HG03103 (cell line): ENCODE results near the gene PTPN6.

Experiments used
- ATAC-seq: cut with Tn5 transposase; IDR thresholded peaks from one replicate; pipeline ENCODE4 v1.9.1; 2021; ENCODE audit warnings: low read depth; ENCODE audit not compliant: unreplicated experiment

Gene PTPN6

DNA sequence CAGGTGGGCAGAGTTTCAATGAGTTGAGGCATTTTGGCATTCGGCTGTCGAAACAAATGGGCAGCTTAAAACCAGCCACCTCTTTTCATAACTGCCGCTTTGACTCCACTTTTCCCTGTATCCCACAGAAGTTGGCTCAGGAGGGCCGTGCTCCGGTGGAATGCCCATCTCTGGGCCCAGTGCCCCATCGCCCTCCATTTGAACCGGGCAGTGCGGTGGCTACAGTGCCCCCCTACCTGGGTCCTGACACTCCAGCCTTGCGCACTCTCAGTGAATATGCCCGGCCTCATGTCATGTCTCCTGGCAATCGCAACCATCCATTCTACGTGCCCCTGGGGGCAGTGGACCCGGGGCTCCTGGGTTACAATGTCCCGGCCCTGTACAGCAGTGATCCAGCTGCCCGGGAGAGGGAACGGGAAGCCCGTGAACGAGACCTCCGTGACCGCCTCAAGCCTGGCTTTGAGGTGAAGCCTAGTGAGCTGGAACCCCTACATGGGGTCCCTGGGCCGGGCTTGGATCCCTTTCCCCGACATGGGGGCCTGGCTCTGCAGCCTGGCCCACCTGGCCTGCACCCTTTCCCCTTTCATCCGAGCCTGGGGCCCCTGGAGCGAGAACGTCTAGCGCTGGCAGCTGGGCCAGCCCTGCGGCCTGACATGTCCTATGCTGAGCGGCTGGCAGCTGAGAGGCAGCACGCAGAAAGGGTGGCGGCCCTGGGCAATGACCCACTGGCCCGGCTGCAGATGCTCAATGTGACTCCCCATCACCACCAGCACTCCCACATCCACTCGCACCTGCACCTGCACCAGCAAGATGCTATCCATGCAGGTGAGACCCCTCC is 12.6 kb upstream of the PTPN6 start:
- no peak for ATAC-seq

DNA sequence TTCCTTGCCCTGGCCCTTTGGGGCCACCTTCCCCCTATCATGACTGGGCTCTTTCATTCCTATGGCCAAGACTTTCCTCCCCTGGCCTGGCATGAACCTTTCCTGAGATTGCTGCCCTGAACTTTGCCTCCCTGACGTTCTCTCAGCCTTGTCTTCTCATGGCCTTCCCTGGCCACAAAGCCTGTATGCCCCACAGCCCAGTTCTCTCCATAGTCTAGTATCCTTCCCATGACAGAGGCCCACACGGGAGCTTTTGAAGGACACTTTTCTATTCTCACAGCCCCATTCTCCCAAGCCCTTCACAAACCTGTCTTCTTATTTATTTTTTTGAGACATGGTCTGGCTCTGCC is 12.0 kb upstream of the PTPN6 start:
- ATAC-seq: no peak

DNA sequence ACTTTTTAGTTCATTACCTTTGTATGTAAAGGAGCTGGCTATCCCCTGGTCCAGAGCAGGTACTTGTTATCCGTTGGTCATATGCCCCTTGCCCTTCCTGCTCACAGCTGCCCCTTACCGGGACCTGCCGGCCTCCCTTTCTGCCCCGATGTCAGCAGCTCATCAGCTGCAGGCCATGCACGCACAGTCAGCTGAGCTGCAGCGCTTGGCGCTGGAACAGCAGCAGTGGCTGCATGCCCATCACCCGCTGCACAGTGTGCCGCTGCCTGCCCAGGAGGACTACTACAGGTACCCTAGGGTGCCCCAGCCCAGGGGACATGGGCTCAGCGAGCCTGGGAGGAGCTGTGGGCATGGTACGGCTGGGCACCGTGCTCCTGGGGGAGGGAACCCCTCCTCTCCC is 9.9 kb upstream of the PTPN6 start:
- ATAC-seq: no peak

DNA sequence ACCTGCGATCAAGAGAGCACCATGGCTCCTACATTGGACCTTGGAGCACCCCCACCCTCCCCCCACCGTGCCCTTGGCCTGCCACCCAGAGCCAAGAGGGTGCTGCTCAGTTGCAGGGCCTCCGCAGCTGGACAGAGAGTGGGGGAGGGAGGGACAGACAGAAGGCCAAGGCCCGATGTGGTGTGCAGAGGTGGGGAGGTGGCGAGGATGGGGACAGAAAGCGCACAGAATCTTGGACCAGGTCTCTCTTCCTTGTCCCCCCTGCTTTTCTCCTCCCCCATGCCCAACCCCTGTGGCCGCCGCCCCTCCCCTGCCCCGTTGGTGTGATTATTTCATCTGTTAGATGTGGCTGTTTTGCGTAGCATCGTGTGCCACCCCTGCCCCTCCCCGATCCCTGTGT is 9.4 kb upstream of the PTPN6 start:
- no peak for ATAC-seq

DNA sequence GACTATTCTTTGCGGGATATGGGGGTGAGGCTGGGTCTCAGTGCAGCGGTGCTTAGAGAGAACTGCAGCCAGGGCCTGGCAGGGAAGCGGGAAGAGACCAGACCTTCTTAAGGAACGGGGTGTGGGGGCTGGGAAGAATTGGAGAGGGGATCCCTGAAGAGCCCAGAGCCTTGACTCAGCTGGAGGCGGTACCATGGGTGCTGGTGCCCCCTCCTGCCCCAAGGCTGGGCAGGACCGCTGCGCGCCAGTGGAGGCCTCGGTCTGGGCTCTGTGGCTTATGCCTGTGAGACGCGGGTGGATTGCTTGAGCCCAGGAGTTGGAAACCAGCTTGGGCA is 8.9 kb upstream of the PTPN6 start:
- no peak for ATAC-seq

DNA sequence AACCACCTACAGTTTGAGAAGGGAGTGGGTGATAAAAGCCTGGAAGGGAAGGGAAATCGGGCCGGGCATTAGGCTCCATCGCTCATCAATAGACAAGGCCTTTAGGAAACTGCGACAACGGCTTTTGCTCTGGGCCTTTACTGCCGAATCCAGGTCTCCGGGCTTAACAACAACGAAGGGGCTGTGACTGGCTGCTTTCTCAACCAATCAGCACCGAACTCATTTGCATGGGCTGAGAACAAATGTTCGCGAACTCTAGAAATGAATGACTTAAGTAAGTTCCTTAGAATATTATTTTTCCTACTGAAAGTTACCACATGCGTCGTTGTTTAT is 7.8 kb upstream of the PTPN6 start:
- ATAC-seq: no peak

DNA sequence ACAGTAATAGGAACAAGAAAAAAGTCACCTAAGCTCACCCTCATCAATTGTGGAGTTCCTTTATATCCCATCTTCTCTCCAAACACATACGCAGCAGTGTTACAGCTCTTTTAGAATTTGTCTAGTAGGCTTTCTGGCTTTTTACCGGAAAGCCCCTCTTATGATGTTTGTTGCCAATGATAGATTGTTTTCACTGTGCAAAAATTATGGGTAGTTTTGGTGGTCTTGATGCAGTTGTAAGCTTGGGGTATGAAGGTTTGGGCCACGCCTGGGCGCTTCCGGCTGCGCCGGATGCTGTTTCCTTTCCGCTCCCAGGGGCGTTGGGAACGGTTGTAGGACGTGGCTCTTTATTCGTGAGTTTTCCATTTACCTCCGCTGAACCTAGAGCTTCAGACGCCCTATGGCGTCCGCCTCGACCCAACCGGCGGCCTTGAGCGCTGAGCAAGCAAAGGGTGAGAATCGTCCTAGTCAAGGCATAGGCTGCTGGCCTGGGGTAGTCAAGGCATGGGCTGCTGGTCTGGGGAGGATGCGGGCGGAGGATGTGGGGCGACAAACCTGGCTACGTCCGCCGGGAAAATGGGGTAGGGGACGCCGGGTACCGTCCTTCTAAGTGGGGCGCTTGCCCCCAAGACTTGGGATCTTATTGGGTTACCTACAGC is 7.3 kb upstream of the PTPN6 start, which contains the start of the genes C12orf57 and RNU7-1:
TSS of gene C12orf57 (plus strand) at position 301 of the 659 bp plus-strand sequence. CDS start at position 401, 100 bp downstream.
TSS of gene RNU7-1 (plus strand) at position 95 of the 659 bp plus-strand sequence.
- ATAC-seq: no peak

DNA sequence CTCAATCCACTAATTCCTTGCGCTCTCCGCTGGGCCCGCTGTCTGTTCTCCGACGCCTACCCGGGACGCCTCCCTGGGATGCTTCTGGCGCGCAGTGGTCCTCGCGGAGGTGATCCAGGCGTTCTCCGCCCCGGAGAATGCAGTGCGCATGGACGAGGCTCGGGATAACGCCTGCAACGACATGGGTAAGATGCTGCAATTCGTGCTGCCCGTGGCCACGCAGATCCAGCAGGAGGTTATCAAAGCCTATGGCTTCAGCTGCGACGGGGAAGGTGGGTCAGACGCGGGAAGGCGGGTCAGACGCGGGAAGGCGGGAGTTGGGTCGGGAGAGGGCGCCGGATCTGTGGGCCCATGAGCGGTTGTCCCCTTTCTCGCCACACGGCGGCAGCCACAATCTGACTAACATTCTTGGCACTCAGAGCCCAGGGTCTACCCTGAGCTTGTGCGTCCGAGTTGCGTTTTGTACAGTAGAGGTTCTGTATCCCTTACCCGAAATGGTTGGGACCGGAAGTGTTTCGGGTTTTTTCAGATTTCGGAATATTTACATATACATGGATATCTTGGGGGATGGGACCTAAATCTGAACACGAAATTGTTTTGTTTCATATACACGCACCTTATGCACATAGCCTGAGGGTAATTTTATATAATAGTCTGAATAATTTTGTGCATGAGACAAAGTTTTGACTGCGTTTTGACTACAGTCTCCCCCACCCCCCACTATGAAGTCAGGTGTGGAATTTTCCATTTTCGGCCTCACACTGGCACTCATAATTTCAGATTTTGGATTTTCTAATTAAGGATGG is 6.6 kb upstream of the PTPN6 start:
- peak; percentile 43 for ATAC-seq

DNA sequence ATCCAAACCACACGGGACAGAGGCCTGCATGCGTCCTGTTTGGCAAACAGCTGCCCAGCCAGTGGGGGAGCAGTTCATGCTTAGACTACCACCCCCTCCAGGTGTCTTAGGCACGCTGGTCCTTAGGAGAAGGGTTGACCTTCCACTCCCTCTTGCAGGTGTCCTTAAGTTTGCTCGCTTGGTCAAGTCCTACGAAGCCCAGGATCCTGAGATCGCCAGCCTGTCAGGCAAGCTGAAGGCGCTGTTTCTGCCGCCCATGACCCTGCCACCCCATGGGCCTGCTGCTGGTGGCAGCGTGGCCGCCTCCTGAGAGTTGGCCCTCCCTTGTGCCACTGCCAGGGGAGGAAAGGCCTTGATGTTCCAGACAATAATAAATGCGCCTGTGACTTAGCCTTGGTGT is 5.5 kb upstream of the PTPN6 start:
- no peak for ATAC-seq

DNA sequence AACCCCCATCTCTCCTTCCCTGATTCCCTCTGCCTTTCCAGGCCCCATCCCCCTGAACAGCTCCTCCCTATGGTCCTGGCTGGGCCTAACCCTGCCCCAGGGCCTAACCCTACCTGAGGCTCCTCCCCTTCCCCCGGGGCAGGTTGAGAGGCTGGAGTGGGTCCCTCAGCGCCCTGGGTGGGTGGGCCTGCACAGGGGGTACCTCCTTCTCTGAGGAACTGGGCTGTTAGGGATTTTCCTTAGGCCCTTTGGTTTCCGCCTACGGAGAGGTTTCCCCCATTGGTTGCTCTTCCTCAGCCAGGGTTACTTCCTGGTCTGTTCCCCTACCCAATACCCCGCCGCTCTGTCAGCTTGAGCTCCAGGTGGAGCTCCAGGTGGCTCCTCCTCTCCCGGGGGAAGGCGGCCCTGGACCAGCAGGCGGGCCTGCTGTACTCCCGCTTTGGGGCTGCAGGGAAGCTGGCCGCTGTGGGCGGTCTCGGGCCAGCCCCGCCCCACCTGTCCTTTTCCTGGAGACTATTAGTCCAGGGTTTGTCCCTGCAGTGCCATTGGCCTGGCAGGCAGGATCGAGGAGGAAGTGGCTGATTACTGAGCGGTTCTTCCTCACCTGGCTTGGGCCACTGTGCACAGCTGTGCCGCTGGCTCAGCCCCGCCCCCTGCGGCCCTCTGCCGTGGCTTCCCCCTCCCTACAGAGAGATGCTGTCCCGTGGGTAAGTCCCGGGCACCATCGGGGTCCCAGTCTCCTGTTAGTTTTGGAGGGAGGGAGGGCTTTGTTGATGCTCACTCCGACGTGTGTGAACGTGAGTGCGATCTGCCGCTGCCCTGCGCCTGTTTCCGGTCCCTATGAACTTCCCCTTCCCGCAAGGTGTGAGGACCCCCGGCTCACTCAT is 4.9 kb upstream of the PTPN6 start:
- ATAC-seq: no peak

DNA sequence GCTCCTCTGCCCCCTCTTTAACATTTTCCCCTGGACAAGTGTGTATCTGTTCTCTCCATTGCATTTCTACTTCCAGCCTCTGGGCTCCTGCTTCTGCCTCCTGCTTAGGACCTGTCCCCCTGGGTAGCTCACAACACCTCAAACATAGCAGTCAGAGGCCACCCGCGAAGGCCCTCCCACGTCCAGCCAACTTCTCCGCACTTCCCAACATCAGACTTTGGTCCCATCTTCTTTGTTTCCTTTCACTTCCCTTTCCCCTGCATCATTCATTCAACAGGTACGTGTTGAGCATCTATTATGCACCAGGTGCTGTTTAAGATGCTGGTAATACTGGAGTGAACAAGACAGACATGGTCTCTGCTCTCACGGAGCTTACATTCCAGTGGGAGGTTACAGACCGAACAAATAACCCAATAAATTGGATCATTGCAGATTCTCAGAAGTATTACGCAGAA is 4.2 kb upstream of the PTPN6 start:
- no peak for ATAC-seq

DNA sequence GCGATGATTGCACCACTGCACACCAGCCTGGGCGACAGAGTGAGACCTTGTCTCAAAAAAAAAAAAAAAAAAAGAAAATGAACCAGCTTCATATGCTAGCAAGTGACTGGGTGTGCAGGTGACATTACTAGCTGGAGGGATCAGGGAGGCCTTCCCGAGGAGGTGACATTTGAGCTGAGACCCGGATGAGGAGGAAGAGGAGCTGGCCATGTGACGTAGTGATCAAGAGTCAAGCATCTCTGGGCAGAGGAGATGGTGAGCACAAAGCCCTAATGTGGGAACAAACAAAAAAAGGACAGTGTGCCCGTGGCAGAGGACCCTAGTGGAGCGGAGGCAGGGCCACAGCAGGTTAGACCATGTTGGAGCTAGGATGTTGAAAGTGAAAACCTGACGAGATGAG is 3.5 kb upstream of the PTPN6 start:
- ATAC-seq: no peak

DNA sequence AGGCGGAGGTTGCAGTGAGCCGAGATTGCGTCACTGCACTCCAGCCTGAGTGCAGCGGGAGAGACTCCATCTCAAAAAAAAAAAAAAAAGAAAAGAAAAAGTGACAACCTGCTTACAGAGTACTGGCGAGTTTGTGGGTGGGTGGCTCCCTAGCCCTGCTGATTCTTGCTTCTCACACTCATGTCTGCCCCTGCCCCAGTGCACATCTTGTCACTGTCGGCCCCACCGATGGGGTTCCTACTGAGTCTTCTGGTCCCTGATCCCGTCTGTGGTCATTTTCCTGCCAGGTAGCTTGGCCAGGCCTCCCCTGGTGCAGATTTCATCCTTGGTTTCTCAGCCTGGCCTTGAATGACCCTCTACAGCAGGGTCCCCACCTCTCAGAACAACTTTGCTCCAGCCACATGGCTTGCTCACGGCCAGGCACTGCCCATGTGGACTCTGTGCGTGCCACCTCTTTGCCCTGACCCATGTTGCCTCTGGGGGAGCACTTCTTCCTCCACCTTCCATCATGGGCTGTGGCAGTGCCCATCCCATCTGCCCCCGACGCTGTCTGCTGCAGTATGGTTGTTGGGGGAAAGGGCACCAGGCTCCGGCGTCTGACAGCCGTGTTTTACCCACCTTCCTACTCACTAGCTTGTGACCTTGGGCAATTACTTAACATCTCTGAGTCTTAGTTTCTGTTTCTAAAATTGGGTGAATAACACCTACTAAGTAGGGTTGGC is 2.1 kb upstream of the PTPN6 start:
- ATAC-seq: no peak

DNA sequence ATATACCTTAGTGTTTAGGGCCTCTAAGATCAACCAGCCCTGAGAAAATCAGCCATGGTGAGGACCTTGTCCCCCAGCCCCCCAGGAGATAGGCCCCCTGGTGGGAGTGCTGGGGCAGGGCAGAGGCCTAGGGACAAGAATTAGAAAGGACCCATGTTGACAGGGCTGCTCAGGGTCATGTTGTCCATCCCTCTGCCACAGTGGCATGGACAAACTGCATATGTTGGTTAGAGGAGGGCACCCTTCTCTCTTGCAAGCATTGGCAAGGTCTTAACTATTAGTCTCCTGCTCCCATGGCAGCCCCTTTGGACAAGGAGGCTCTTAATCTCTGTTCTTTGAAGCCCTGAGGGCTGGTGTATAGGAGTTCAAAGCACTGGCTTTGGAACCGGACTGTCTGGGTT is 755 bp upstream of the PTPN6 start:
- no peak for ATAC-seq

DNA sequence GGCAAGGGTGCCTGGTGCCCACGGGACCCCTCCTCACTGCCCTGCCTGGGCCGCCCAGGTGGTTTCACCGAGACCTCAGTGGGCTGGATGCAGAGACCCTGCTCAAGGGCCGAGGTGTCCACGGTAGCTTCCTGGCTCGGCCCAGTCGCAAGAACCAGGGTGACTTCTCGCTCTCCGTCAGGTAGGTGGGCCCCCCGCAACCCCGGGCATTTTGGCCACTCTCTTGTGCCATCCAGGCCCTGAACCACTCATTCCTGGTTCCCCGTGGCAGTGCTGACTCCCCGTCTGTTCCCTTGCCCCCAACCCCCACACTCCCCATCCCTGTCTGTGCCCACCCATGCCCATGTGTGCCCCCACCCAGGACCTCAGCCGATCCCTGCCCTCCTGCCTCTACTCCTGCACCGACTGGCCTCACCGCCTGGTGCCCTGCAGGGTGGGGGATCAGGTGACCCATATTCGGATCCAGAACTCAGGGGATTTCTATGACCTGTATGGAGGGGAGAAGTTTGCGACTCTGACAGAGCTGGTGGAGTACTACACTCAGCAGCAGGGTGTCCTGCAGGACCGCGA is 480 bp downstream of the PTPN6 start:
- ATAC-seq: no peak

DNA sequence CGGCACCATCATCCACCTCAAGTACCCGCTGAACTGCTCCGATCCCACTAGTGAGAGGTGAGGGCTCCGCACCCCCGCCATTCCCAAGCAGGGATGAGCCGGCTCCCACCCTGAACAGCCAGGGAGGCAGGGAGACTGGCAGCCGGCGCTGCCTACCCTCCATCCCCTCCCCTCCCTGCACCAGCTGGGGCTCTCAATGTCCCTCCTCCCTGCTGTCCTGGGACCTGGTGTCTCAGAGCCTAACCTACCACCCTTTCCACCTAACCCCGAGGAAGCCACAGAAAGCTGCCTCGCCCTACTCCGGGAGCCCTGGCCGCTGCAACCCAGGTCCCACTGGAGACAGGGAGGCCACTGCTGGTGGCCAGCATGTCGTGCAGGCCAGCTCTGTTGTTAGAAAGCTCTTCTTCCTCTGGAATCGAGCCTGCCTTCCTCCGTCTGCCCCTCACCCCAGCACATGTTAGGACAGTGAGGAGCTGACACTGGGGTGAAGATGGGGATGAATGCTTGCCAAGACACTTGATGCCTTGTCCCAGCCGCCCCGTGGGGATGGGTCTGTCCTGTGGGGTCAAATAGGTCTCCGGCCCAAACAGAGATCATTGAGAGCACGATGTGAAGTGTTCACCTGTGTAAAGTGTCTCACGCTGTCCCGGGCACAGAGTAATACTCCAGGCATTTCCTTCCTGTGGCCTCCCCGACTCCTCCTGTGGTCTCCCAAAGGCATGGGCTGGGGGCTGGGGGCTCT is 1.1 kb downstream of the PTPN6 start:
- ATAC-seq: no peak

DNA sequence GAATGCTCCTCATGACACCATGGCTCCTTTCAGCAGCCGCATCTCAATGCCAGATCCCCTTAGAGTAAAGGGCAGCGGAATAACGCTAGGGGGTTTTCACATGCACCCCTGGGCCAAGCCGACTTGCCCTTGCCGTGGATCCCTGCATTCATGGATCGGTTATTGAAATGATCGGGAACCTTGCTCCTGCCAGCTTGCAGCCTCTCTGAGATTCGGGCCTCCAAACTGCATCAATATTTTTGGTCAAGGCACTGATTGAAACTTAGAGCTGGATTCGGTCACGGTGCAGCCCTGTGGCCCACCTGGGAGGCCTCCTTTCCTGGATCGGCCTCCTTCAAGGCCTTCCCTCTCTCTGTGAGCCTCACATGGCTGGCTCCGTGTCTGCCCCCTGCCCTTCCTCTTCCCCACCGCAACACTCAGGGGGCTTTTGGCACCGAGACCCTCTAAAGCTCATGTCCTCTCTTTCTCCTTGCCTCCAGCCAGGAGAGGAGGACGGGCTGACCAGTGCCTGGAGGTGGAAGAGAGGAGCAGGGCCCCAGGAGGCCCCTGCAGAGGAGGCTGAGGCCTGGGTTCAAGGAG is 1.8 kb downstream of the PTPN6 start:
- ATAC-seq: no peak
